NK-92 (cell line): ENCODE data around the gene PDE10A.

Source experiments
- DNase-seq: peaks from one replicate; lab custom pipeline; 2025; ENCODE audit not compliant: unreplicated experiment; lab: John Stamatoyannopoulos, UW

Gene PDE10A

DNA sequence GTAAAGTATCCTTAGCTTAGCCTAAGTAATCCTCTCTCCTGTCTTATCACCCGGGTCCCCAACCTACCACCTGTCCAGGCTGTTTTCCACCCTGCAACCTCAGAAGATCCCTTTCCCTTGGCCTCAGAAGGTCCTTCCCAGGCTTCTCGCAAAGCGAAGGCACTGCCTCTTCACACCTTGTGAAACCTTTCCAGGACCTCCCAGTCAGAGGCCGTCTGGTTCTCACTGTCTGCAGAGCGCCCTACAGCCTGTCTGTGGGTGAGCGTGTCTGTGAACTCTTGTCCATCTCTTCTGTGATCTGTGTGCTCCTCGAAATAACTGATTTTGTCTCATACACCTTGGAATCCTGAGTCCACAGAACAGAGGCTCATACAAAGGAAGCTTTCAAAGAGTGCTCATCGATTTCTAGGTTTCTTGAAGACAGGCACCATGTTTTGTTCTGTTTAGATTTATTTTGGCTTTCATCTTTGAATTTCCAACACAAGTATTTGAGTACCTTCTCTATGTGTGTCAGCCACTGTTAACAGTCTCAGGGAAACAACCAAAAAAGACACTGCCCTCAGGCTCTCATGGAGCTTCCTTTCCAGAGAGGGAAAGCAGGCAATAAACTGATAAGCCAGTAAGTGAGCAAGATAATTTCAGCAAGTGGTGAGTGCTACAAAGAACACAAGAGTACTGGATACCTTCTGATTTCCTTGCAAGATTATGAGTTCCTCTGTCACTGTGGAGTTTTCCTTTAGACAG lies 6.3 kb downstream of the PDE10A start:
- DNase-seq, result no peak

DNA sequence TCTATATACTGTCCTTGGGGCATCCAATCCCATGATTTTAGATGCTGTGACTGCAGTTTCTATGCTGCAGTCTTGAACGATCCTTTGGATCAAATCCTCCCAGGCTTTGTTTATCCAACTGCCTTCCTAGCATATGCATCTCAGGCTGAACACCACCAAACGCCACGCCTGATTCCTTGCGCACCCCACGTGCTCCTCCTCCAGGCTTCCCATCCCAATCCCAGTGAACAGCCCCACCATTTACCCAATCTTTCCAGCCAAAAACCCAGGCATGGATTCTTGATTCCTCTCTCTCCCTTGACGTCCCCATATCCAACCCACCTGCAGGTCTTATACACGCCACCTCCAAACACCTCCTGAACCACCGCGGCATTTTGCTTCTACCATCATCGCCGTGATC lies 7.8 kb downstream of the PDE10A start:
- DNase-seq, result no peak

GRCh38 chr6:165654144-165654543 lies 8.9 kb downstream of the PDE10A start:
- no peak for DNase-seq

DNA sequence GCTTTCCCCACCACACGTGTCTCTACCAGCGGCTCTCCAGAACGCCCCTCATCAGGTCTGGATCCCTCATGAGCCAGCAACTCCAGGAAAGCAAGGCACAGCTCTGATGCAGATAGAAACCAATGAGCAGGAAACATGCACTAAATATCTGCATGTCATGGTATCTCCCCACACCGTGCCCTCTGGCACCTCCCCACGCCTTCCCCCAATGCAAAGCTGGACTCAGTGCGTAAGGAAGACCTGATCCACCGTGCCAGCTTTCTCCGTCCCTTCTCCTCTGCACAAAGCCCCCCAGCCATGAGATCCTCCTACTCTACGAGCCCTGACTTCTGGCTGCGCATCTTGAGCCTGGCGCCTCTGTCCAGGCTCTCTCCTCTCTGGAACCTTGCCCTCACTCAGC lies 9.4 kb downstream of the PDE10A start:
- no peak for DNase-seq

DNA sequence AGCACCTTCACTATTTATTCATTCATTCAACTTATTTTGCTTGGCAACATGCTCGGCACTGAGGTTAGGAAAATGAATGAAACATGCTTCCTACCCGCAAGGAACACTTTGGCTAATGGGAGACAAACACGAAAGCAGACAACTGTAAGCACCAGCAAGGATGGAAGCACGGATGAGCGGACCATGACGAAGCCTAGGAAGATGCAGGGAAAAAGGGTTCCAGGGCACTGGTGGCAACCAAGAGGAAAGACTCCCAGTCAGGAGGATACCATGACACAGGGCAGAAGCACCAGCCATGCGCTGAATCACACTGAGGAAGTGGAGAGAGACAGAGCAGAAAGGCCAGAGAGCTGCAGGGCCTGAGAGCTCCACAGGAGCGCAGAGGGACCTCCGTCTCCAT lies 9.8 kb downstream of the PDE10A start:
- DNase-seq, result no peak

DNA sequence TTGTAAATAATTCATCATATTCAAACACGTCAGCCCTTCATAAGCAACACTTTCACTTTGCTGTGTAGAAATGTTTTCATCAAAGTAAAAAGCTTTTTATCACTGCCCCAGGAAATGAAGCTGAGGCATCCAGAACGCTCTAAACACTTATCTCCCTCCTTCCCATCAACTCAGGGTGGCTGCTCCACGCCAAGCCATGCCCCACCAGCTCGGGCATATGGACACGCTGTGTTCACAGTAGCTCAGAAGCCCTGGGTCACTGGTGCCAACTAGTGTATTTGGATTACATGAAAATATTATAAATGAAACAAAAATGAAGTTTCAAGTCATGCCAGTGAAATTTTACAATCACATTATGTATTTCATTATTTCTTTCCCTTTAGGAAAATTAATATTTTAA lies 10.3 kb downstream of the PDE10A start:
- DNase-seq, result no peak

DNA sequence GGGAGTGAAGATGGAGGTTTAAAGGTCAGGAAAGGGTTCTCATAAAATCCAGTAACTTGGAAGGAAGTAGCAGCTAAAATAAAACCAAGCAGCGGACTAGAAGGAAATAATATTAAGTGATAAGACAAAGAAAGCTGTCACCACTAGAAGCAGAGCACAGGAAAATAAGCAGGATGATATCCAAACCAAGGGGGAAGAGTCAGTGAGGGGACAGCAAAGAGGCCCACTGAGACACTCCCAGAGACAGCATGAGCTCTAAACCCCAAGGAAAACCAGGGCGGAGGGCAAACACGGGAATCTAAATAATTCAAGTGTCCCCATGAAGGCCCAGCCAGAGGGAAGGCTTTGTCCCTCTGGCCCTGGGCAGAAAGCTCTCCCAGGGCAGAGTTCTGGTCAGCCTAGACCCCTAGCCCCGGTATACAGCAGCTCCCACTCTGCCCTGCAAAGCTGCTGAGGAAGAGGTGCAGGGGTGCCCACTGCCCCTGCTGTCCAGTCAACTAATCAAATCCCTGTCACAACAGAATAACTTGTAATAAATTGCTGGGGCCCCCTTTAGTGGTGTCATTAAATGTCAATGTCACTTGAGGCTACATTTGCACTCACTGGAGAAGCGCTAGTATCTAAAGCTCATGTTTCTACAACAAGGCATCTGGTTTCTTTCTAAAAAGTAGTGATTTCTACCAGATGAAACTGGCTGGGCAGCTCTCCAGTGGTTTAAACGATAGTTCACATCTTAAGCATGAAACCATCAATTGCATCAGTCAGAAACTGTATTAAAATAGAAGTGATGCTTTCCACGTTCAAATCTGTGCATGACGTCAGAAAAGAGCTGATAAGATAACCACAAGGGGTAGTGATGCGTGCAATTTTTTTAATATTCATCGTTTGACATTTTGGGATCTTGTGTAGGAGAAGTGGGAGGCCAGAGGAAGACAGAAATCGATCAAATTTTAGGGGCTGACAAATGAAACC lies 13.6 kb downstream of the PDE10A start:
- no peak for DNase-seq

DNA sequence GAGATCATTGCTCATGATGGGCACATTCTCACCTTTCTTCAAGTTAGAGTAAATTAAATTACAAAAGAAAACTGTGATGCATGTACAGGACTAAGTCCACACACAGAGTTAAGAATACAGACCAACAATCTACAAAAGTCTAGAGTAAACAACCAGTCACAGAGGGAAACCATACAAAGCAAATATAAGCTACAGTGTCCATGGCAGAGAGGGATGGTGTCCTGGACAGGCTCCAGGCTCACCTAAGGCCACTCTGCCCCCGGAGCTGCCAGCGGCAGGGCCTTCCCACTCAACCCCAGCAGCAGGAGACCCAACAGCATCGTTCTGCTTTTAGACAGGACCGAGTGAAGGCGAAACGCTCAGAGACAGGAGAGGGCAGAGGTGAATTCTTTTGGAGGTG lies 16.0 kb downstream of the PDE10A start:
- DNase-seq, result no peak

DNA sequence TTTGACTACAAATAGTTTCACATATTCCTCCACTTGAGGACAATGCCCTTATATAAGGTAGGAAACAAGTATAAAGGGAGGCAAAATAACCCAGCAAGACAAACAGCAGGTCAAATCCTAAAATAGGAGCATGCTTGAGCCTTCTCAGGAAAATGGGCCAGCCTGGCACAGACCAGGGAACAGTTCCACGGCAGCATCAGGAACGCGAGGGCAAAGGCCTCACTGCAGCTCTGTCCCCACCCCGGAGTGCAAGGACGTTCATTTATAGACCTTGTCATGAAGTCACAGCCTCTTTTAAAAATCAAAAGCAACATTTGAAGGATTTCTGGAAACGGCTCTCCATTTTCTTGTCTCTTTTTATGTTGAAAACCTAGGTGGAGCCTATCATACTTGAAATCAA lies 17.1 kb downstream of the PDE10A start:
- DNase-seq, result no peak

GRCh38 chr6:165644586-165645266 lies 18.3 kb downstream of the PDE10A start:
- DNase-seq, result no peak

- DNase-seq, result no peak
These were observed 20.0 kb downstream of the PDE10A start for GRCh38 chr6:165643015-165643414.

- DNase-seq, result no peak
These were observed 21.3 kb downstream of the PDE10A start for GRCh38 chr6:165641672-165642156.

- DNase-seq, result no peak
These were observed 22.2 kb downstream of the PDE10A start for GRCh38 chr6:165640806-165641205.

DNA sequence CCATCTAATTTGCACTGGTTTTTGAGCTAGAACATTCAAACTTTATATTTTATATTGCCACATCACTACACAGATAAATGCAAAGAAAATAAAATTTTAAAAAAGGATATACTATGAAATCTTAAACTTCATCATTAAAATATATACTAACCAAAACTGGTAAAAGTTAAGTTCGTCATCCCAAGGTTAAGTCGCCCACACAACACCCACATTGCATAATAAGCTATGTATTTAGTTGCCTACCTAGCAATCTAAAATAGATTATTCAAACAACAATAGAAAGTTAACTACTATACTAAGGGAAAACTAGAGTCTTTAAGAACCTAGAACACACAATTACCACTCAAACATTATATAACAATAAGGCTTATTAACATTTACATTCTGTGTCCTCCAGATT lies 24.5 kb downstream of the PDE10A start:
- no peak for DNase-seq

DNA sequence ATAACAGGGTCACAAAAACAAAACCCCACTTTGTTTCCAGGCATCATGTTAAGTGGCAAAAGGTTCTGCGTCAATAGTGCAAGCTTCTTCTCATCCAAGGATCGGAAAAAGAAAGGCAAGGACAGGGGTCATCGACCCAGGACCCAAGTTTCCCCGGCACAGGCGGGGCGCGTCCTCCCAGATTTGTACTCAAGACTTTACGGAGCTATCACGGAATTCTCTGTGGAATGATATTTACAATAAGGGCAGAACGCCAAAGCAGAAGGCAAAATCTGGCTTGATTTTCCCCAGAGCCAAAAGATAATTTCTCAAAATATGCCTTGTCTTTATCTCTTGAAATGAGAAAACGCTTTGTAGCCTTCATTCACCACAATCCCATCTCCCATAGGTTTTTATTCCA lies 25.5 kb downstream of the PDE10A start:
- no peak for DNase-seq

- DNase-seq, result no peak
These were observed 26.5 kb downstream of the PDE10A start for GRCh38 chr6:165636402-165637048.

DNA sequence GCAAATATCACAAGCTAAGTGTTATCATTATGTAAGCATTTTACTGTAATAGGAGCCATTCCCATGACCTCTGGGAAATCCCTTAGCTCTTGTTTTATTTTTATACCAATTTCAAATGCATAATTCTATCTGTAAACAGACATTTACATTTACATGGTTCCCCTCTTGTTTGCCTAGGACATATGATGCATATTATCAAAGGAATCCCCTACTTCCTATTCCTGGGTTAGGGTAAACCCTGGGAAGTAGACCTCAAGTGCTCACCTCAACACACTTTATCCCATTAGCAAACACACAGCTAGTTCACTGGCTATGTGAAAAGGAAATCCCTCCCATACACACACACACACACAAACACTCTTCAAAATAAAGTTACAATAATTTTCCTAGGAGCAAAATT lies 27.1 kb downstream of the PDE10A start:
- no peak for DNase-seq

DNA sequence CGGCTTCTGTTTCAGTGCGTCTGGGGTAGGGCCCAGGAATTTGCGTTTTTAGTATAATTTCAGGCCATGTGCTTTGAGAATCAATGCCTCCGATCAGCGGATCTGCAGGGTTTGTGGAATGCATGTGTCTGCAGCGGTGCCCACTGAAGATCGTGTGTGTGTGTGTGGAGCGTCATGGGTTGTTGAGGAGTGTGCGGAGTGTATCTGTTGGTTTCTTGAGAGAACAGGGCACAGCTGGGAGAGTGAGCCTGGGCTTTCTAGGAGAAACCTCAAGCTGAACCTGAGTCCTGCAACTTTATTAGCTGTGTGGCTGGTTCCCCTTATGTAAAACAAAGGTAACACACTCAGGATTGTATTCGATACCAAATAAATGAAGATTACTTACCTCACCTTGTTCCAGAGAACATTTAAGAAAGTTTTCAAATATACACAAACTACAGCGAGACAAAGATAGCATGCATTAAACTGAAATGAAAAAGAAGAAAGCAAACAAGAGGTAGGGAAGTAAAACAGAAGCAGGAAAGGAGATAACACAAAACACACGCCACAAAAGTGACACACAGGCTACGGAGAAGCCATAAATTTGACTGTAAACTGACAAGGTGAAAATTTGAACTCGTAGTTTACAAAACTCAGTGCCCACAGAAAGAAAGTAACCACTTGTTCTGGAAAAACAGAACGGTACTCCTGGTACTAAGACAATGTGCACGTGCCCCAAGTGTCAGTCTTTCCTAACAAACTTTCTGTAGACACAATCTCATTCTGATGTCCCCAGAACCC lies 28.8 kb downstream of the PDE10A start:
- DNase-seq, result no peak

DNA sequence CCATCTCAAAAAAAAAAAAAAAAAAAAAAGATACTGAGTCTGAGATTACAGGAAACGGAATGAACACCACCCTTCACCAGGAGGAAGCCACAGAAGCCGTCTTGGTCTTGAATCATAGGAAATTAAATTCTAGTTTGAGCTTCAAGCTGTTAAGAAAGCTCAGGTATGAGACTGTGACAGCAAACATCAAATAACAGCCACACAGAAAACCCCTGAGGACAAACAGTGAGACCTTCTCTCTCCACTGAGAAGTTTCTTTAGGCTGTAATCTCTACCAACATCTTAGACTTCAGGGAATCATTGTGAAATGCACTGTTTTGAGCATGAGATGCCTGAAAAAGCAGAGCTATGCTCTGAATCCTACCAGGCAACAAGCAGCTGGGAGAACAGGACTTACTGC lies 30.8 kb downstream of the PDE10A start:
- no peak for DNase-seq

DNA sequence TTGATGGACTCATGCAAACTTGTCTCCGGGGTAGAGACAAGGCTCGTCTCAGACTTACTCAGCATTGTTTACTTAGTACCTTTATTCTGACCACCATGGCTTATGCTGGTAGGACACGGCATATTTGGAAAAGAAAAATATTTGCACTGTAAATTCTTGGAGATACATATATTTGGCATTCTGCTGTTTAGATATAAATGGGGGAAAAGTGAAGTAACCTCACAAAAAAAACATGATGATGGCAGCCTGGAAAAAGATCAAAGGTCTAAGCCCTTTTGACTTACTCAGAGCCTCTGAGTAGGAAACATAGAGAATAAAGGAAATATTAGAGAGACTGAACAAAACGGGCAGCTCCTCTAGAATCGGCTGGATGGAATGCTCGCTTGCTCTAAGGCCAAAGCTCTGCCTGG lies 32.5 kb downstream of the PDE10A start:
- DNase-seq, result no peak
